IPS DF 6.9 (cell line): ENCODE data around the gene CCDC51.

Experiments used
- DNase-seq: peaks from one replicate; pipeline ENCODE4 v3.0.0-alpha.2; 2013; ENCODE audit warnings: low read depth, low spot score
- H3K27ac ChIP-seq: one replicate; pipeline ENCODE4 v1.5.1; 2013; ENCODE audit warnings: low read length, control low read depth
- H3K27me3 ChIP-seq: 2 replicates; pipeline ENCODE4 v1.6.1; 2013; ENCODE audit warnings: mild to moderate bottlenecking, low read length; ENCODE audit not compliant: control insufficient read depth, insufficient read depth
- H3K36me3 ChIP-seq: 2 replicates; pipeline ENCODE4 v1.6.1; 2013; ENCODE audit warnings: low read length; ENCODE audit not compliant: control insufficient read depth, insufficient read depth
- H3K4me1 ChIP-seq: 2 replicates; pipeline ENCODE4 v1.6.1; 2013; ENCODE audit warnings: low read length; ENCODE audit not compliant: control insufficient read depth, insufficient read depth
- H3K4me3 ChIP-seq: 2 replicates; pipeline ENCODE4 v1.5.1; 2013; ENCODE audit warnings: mild to moderate bottlenecking, low read length
- H3K9me3 ChIP-seq: 2 replicates; pipeline ENCODE4 v1.6.1; 2013; ENCODE audit warnings: low read length, inconsistent platforms; ENCODE audit not compliant: control insufficient read depth, insufficient read depth
- WGBS: extraction: QIAGEN DNeasy Blood & Tissue Kit; methylation state at CpG from one replicate; pipeline ENCODE4 v1.1.7; 2013; ENCODE audit warnings: mixed read lengths, missing lambda C conversion rate; ENCODE audit not compliant: insufficient read length, insufficient coverage; 5-methylcytosine and 5-hydroxymethylcytosine counted together

CCDC51 gene

GRCh38 chr3:48398701-48399386 is 41.1 kb downstream of the CCDC51 start:
- H3K4me1 ChIP-seq: 0 out of 2 replicates have a peak, but pooled peaks cover 5% of the 10 kb centered on the region
- H3K27me3 ChIP-seq: no peaks in the 10 kb centered on the region
- no peak for DNase-seq
- H3K36me3 ChIP-seq: peaks cover 5% of the 10 kb centered on the region; the same call in 1 of the 2 replicates
- H3K4me3 ChIP-seq: no peak overlapping the region
- WGBS: no CpG with 5 or more reads among the region's 11 CpGs
- H3K27ac ChIP-seq: no peak overlapping the region
- H3K9me3 ChIP-seq: no peaks in the 10 kb centered on the region

- Histone ChIP-seq H3K36me3 (peaks cover 2% of the 10 kb centered on the region; the same call in 1 of the 2 replicates), H3K27me3 (no peaks in the 10 kb centered on the region), H3K27ac (no peak overlapping the region), H3K9me3 (no peaks in the 10 kb centered on the region), H3K4me1 (0 out of 2 replicates have a peak, but pooled peaks cover 5% of the 10 kb centered on the region), H3K4me3 (no peak overlapping the region)
- no peak for DNase-seq
- WGBS: no CpG with 5 or more reads among the region's 9 CpGs
These were observed 41.9 kb downstream of the CCDC51 start for GRCh38 chr3:48397767-48398681.

GRCh38 chr3:48395714-48396113 is 44.2 kb downstream of the CCDC51 start:
- WGBS: no CpG with 5 or more reads among the region's 3 CpGs
- no peaks in the 10 kb centered on the region for H3K36me3 ChIP-seq
- no peaks in the 10 kb centered on the region for H3K27me3 ChIP-seq
- DNase-seq: no peak
- H3K27ac ChIP-seq: no peak overlapping the region
- no peaks in the 10 kb centered on the region for H3K9me3 ChIP-seq
- H3K4me1 ChIP-seq: 0 out of 2 replicates have a peak, but pooled peaks cover 5% of the 10 kb centered on the region
- no peak overlapping the region for H3K4me3 ChIP-seq

GRCh38 chr3:48394391-48394790 is 45.5 kb downstream of the CCDC51 start:
- Histone ChIP-seq H3K27me3 (no peaks in the 10 kb centered on the region), H3K9me3 (no peaks in the 10 kb centered on the region), H3K36me3 (no peaks in the 10 kb centered on the region), H3K4me1 (0 out of 2 replicates have a peak, but pooled peaks cover 5% of the 10 kb centered on the region), H3K4me3 (no peak overlapping the region), H3K27ac (no peak overlapping the region)
- no peak for DNase-seq
- no CpG with 5 or more reads among the region's 2 CpGs for WGBS

- Histone ChIP-seq H3K36me3 (no peaks in the 10 kb centered on the region), H3K27me3 (no peaks in the 10 kb centered on the region), H3K4me3 (no peak overlapping the region), H3K9me3 (no peaks in the 10 kb centered on the region), H3K27ac (no peak overlapping the region), H3K4me1 (no peaks in the 10 kb centered on the region)
- no CpG with 5 or more reads among the region's 2 CpGs for WGBS
- DNase-seq: no peak
These were observed 51.0 kb downstream of the CCDC51 start for GRCh38 chr3:48388966-48389365.

GRCh38 chr3:48387634-48388033 is 52.3 kb downstream of the CCDC51 start:
- H3K4me3 ChIP-seq: no peak overlapping the region
- H3K36me3 ChIP-seq: no peaks in the 10 kb centered on the region
- no peak for DNase-seq

More at GRCh38 chr3:48387634-48388033, 52.3 kb downstream of the CCDC51 start:
- no peaks in the 10 kb centered on the region for H3K27me3 ChIP-seq
- H3K4me1 ChIP-seq: no peaks in the 10 kb centered on the region
- no peaks in the 10 kb centered on the region for H3K9me3 ChIP-seq
- H3K27ac ChIP-seq: no peak overlapping the region
